ENCODE data around the gene SH3PXD2A.

- TF ChIP-seq CTCF (IDR thresholded peaks at IDR 0.05) (no peak), POLR2A (IDR thresholded peaks at IDR 0.05) (no peak)
These were observed 271.0 kb downstream of the SH3PXD2A start for GRCh38 chr10:103584216-103585010.
